HEK293T (cell line): ENCODE results near the gene SPINK7.

Experiments
- CTCF ChIA-PET: fragments of 350-600 bp; formaldehyde crosslinking; extraction: SDS; loops from one replicate; lab custom pipeline; 2021; ENCODE audit warnings: antibody characterized with exemption, inconsistent platforms; lab: Yijun Ruan, JAX
- POLR2A ChIA-PET: fragments of 350-600 bp; formaldehyde crosslinking; extraction: SDS; loops from one replicate; lab custom pipeline; 2020; ENCODE audit warnings: antibody characterized with exemption, inconsistent platforms; lab: Yijun Ruan, JAX
- DNase-seq: peaks from one replicate; pipeline ENCODE4 v3.0.0; 2012; ENCODE audit warnings: mixed read lengths; ENCODE audit errors: extremely low spot score
- ARNT ChIP-seq: fragments of 450-650 bp; IDR thresholded peaks from 2 replicates; pipeline ENCODE4 v1.6.1; 2017; ENCODE audit warnings: mild to moderate bottlenecking
- BHLHE40 ChIP-seq: fragments of 450-650 bp; IDR thresholded peaks from 2 replicates; pipeline ENCODE4 v1.6.1; 2016; ENCODE audit warnings: mild to moderate bottlenecking, moderate library complexity, borderline replicate concordance
- CTBP1 ChIP-seq: fragments of 450-650 bp; IDR thresholded peaks from 2 replicates; pipeline ENCODE4 v1.6.1; 2016; ENCODE audit warnings: borderline replicate concordance
- ELF4 ChIP-seq: fragments of 450-650 bp; IDR thresholded peaks from 2 replicates; pipeline ENCODE4 v1.6.1; 2017; ENCODE audit warnings: antibody characterized with exemption
- FOXA1 ChIP-seq: fragments of 450-650 bp; IDR thresholded peaks from 2 replicates; pipeline ENCODE4 v1.6.1; 2016; ENCODE audit warnings: mild to moderate bottlenecking
- FOXK2 ChIP-seq: fragments of 450-650 bp; IDR thresholded peaks from 2 replicates; pipeline ENCODE4 v1.6.1; 2016; ENCODE audit warnings: mild to moderate bottlenecking
- FOXM1 ChIP-seq: fragments of 450-650 bp; IDR thresholded peaks from 2 replicates; pipeline ENCODE4 v1.6.1; 2017; ENCODE audit warnings: mild to moderate bottlenecking, borderline replicate concordance
- HDGF ChIP-seq: fragments of 450-650 bp; IDR thresholded peaks from 2 replicates; pipeline ENCODE4 v1.6.1; 2017; ENCODE audit warnings: antibody characterized with exemption, borderline replicate concordance
- L3MBTL2 ChIP-seq: fragments of 450-650 bp; conservative IDR thresholded peaks from 2 replicates; pipeline ENCODE4 v1.6.1; 2016; ENCODE audit warnings: mild to moderate bottlenecking
- LEF1 ChIP-seq: fragments of 450-650 bp; IDR thresholded peaks from 2 replicates; pipeline ENCODE4 v1.6.1; 2017; ENCODE audit warnings: mild to moderate bottlenecking, borderline replicate concordance
- NFRKB ChIP-seq: fragments of 450-650 bp; IDR thresholded peaks from 2 replicates; pipeline ENCODE4 v1.6.1; 2016; ENCODE audit warnings: mild to moderate bottlenecking, moderate library complexity
- SP1 ChIP-seq: fragments of 450-650 bp; IDR thresholded peaks from 2 replicates; pipeline ENCODE4 v1.6.1; 2017
- SUZ12 ChIP-seq: fragments of 450-650 bp; IDR thresholded peaks from 2 replicates; pipeline ENCODE4 v1.6.1; 2016; ENCODE audit warnings: mild to moderate bottlenecking
- TARDBP ChIP-seq: fragments of 450-650 bp; IDR thresholded peaks from 2 replicates; pipeline ENCODE4 v1.6.1; 2016
- ZNF384 ChIP-seq: fragments of 450-650 bp; IDR thresholded peaks from 2 replicates; pipeline ENCODE4 v1.6.1; 2016
- TF ChIP-seq, protein P1 (sequence below): fragments of 450-650 bp; IDR thresholded peaks from 2 replicates; pipeline ENCODE4 v1.6.1; 2016

SPINK7 gene

GRCh38 chr5:148343046-148343407, 30.8 kb downstream of the SPINK7 start:
- CTCF ChIA-PET = no interaction called here
- no peak for DNase-seq
- TF ChIP-seq CTBP1 (no peak), FOXK2 (no peak), LEF1 (no peak), L3MBTL2 (no peak), SP1 (no peak), FOXA1 (no peak), ZNF384 (no peak), HDGF (no peak)
- TF ChIP-seq, protein P1, sequence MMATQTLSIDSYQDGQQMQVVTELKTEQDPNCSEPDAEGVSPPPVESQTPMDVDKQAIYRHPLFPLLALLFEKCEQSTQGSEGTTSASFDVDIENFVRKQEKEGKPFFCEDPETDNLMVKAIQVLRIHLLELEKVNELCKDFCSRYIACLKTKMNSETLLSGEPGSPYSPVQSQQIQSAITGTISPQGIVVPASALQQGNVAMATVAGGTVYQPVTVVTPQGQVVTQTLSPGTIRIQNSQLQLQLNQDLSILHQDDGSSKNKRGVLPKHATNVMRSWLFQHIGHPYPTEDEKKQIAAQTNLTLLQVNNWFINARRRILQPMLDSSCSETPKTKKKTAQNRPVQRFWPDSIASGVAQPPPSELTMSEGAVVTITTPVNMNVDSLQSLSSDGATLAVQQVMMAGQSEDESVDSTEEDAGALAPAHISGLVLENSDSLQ = no peak
- POLR2A ChIA-PET = no interaction called here

- DNase-seq = no peak
- TF ChIP-seq FOXK2 (no peak), FOXM1 (no peak), L3MBTL2 (no peak), CTBP1 (no peak), ARNT (no peak), HDGF (no peak), TARDBP (no peak), NFRKB (no peak), FOXA1 (no peak), SP1 (no peak), BHLHE40 (no peak), SUZ12 (no peak), ELF4 (no peak), LEF1 (no peak), ZNF384 (no peak)
- TF ChIP-seq, protein P1 = no peak
- CTCF ChIA-PET = no interaction called here
- POLR2A ChIA-PET = no interaction called here
Observed at GRCh38 chr5:148343603-148344487, 31.6 kb downstream of the SPINK7 start.

DNA sequence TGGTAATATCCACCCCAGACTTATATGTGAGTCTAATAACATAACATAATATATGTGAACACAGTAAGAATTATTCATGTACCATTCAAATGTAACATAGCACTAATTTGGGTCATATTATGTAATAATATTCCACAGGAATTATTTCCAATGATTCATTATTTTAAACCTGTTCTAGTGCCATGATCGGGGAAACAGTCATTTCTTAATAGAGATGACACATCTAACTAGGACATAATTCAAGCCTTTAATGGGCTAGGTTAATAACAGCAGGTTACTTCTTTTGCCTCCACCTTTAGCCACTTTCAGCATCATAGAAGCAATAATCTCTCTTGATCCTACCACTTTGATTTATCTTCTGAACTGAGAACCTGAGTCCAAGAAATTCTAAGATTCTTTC, 35.5 kb downstream of the SPINK7 start:
- ChIA-PET CTCF (no interaction called here), POLR2A (no interaction called here)
- no peak for DNase-seq
- TF ChIP-seq FOXK2 = no peak
- no peak for TF ChIP-seq NFRKB
- TF ChIP-seq CTBP1 = no peak
- TF ChIP-seq TARDBP = no peak

DNA sequence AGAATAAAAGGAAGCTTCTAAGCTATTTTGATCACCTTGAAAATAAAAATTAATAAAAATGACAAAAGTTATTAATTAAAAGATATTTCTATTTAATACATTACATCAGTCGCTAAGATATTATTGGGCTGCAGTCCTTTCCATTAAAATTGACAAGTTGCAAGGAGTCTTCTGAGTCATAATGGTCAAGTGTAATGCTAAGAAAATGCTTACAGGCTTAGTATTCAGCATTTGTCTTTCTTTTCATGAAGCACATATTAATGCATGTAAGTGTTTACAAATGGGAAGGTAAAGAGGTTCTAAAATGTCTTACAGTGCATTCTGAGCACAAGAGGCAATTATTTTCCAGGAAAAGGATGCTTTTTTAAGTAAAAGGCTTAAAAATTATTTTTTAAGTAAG, 40.5 kb downstream of the SPINK7 start:
- DNase-seq = no peak
- TF ChIP-seq LEF1 = no peak
- no peak for TF ChIP-seq HDGF
- no peak for TF ChIP-seq FOXM1
- no peak for TF ChIP-seq ARNT
- no peak for TF ChIP-seq SUZ12
- TF ChIP-seq CTBP1 = no peak
- TF ChIP-seq FOXA1 = no peak
- TF ChIP-seq L3MBTL2 = no peak
- TF ChIP-seq, protein P1 = no peak
- TF ChIP-seq ZNF384 = no peak
- TF ChIP-seq FOXK2 = no peak
- no peak for TF ChIP-seq BHLHE40
- TF ChIP-seq ELF4 = no peak
- no peak for TF ChIP-seq NFRKB
- no peak for TF ChIP-seq TARDBP
- TF ChIP-seq SP1 = no peak
- ChIA-PET CTCF (interaction anchor here (1.5 kb wide), 1 partner anchor 173 kb away, joined by 3 read pairs; no protein-coding TSS in a partner anchor), POLR2A (no interaction called here)

GRCh38 chr5:148353634-148354033, 41.4 kb downstream of the SPINK7 start:
- TF ChIP-seq SP1 (no peak), ZNF384 (no peak)
- ChIA-PET POLR2A (no interaction called here), CTCF (no interaction called here)
- DNase-seq = no peak

DNA sequence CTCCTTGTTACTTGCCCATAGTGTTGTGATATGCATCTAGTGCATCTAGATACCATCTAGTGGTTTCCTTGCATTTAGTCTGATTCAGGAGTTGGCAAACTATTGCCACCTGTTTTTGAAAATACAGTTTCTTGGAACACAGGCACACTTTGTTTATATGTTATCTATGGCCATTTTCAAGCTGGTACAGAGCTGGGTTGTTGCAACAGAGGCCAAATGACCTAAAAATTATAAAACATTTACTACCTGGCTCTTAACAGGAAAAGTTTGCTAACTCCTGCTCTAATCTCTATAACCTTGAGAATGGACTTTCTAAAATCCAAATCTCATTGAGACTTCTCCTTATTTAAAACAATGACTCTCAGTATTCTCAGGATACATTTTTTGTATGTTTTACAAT, 52.1 kb downstream of the SPINK7 start:
- no peak for DNase-seq
- CTCF ChIA-PET = no interaction called here
- no peak for TF ChIP-seq FOXA1
- TF ChIP-seq NFRKB = no peak
- no peak for TF ChIP-seq LEF1
- TF ChIP-seq FOXM1 = no peak
- no peak for TF ChIP-seq ZNF384
- no peak for TF ChIP-seq SUZ12
- TF ChIP-seq BHLHE40 = no peak
- TF ChIP-seq TARDBP = no peak
- no peak for TF ChIP-seq ELF4
- POLR2A ChIA-PET = no interaction called here
